K562 treated with DMSO at 1 percent for 24 hours (cell line): ENCODE measurements around the gene ACR. TPM values are rescaled to one million over a fixed set of nuclear protein-coding genes. Genes with fewer than 3 reads are reported as not detected.

ENCODE experiments used
- total RNA-seq: library from RNA; unstranded; fragments of 300-600 nt; gene quantifications from 2 replicates; pipeline ENCODE4 v1.2.3, GENCODE V29; 2022; ENCODE audit warnings: low read depth; ENCODE audit not compliant: insufficient read depth

The ACR gene
- total RNA-seq: not detected in 2 replicates

DNA sequence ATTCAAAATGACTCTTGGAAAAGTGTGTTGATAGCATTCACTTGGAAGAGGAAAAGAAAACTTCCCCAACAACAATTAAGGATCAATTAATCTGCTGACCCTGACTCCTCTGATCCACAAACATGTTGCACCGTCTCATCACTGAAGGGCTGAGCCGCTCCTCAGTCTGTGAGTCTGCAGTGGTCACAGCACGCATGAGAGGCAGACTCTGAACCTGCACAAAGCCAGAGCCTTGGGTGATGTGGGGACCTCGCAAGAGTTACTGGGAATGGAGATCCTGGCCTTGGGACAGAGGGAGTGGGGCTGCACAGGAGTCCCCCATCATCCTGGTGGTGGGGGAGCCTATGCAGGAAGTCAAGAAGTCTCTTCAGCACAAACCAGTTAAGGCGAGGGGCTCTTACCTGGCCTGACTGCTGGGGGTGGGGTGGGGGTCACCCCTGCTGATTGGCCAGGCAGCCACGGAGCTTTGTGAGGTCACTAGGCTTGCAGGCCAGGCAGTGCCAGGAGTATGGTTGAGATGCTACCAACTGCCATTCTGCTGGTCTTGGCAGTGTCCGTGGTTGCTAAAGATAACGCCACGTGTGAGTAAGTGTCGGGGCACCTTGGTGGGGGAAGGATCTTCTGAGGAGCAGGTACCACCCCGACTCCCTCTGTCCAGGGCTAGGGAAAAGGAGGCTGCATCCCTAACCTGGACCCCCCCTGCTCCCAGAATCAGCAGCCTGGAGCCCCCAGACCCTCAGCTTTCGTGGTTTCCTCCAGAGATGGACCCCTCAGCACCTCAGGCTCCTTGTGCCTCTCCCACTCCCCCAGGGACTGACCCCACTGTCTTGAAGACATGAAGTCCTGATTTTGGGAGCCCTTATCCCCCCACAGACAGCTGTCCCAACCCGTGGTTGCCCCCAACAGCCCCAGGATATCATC, at the start of gene ACR:
Gene ACR (plus strand): TSS at position 477 of the 921 bp plus-strand sequence. CDS start 32 bp downstream, at position 509.

DNA sequence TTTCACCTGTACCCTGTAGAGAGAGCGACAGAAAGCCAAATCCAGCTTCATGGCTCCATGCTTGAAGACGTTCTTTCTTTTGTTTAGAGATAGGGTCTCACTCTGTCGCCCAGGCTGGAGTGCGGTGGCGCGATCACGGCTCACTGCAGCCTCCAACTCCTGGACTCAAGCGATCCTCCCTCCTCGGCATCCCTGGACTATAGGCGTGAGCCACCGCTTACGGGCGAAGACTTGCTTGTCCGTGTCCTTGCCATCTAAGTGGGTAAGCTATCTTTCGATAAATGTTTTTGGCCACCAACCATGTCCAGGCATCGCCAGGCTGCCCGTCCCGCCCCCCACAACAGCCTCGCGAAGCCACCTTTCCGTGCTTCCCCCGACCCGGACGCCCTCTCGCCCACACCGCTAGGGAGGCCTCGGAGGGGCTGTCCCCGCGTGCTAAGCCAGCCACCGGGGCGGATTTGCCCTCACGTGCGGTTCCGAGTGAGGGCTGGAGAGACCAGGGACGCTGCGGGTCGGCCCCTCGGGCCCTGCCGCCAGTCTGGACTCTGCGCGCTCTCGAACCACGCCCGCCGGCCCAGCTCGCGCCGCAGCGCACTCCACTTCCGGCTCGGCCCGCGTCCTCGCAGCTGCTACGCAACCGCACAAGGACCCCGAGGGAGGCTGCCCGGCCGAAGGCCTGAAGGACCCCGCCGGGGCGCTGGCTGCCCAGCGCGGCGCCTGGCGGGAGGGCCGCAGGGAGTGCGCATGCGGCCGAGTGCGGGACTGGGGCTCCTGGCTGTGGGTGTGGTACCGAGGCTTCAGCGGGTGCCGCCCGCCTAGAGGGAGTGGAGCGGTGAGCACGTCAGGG, 45.3 kb downstream of the ACR start, which contains the start of gene RABL2B:
Gene RABL2B (minus strand): TSS at position 604 of the 847 bp plus-strand sequence. CDS start 1,342 bp downstream, outside the sequence.

Other genes with a start within 250 kb of the ACR start
- 72.9 and 74.8 TPM in 2 replicates for gene LMF2, start 230.5 kb upstream of the ACR start, total RNA-seq
- 67.3 and 87.7 TPM in 2 replicates for gene NCAPH2, start 230.0 kb upstream of the ACR start, total RNA-seq
- 3.4 and 6.5 TPM in 2 replicates for gene SCO2, start 212.6 kb upstream of the ACR start, total RNA-seq
- 2.3 and 3.7 TPM in 2 replicates for gene TYMP, start 208.2 kb upstream of the ACR start, total RNA-seq
- gene KLHDC7B, start 192.3 kb upstream of the ACR start, total RNA-seq: 5.1 and 7.9 TPM in 2 replicates
- not detected in 2 replicates for gene SYCE3, start 175.3 kb upstream of the ACR start, total RNA-seq
- 6.1 and 6.2 TPM in 2 replicates for gene CPT1B, start 159.8 kb upstream of the ACR start, total RNA-seq
- gene CHKB, start 155.4 kb upstream of the ACR start, total RNA-seq: 10.0 and 15.3 TPM in 2 replicates
- 1.1 and 1.8 TPM in 2 replicates for gene MAPK8IP2, start 137.4 kb upstream of the ACR start, total RNA-seq
- 23.1 and 29.4 TPM in 2 replicates for gene ARSA, start 110.1 kb upstream of the ACR start, total RNA-seq
- gene SHANK3, start 65.4 kb upstream of the ACR start, total RNA-seq: 0.13 TPM in 2 replicates
- 4.1 and 6.1 TPM in 2 replicates for gene RABL2B, start 45.4 kb downstream of the ACR start, total RNA-seq